GM18868 (cell line): ENCODE results near the gene HOXB2.
A peak's percentile ranks its signal among the peaks of the same experiment; 100 is the strongest.

Experiments used
- ATAC-seq: cut with Tn5 transposase; IDR thresholded peaks from one replicate; pipeline ENCODE4 v1.9.1; 2021; ENCODE audit warnings: mild to moderate bottlenecking, moderate library complexity; ENCODE audit not compliant: unreplicated experiment

HOXB2 gene

DNA sequence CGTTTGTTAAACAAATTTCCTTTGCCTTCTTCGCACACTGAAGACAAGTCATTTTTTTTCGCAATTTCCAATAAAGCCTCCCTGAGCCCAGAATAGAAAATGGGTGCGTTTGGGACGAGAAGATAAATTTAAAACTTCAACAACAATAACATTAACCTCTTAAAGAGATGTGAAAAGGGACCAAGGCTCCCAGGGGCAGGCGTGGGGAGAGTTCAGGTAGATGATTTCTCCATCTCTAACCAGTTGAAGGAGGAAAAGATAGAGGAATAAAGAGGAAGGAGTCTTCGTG is 34.5 kb upstream of the HOXB2 start:
- no peak for ATAC-seq

DNA sequence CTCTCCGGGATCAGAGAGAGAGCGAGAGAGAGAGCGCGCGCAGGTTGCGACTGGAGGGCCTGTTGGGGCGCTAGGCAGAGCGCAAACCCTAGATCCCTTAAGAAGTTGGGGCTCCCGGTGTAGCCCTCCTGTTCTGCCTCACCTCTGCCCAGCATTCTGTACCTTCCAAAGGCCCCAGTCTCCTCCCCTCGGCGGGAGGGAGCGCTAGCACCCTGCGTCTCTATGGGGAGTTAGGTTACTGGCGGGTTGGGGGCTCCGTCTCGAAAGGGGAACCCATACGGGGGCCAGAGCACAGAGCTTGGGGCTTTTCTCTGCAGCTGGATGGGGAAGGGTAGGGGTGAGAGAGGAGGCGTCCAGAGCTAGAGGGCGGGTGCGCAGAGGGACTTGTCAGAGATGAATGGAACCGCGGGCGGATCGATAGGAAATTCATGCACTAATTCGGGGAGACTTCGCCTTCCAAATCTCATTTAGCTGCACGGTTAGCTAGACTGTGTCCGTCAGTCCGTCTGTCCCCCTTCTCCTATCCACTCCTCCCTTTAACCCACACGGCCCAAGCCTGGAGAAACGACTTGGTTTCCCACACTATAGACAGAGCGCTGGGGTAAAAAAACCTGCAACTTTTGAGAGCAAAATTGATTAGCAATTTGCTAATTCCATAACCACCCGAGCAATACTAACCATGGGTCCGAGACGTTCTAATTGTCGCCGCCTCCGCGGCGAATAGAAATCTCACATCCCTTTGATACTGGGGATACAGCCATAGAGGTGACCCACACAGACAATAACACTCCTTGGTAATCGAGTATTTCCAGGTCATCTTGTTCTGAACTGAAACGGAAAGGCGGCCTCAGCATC is 33.9 kb upstream of the HOXB2 start:
- peak; percentile 25 for ATAC-seq

DNA sequence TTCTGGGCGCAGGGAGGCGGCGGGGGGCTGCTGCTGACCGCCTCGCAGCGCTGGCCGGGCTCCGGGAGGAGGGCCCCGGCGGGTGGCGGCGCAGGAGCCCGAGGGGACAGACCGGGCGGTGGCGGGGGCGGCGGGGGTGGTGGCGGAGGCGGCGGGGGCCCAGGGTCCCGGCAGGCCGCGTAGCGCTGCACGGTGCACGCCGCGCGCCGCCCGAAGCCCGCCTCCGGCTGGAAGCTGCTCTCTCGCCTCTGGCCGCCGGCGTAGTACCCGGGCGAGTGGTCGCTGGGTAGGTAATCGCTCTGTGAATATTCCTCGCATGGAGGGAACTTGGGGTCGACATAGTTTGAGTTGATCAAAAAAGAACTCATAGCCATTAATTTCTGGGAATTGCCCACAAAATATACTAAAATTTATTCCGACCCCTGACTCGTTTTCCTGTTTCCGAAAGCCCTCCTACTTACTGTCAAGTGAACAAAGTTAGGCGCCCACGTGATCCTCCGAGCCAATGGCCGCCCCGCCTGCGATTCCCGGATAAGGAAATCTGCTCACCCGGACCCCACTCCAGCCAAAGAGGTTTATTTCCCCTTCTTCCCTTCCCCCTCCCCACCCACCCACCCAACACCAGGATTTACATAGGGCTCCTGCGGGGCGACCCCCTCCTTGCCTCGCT is 33.2 kb upstream of the HOXB2 start, which contains the start of gene HOXB4:
Gene HOXB4, minus strand, starts transcription at position 405 of the 670 bp plus-strand sequence. Its CDS starts 31 bp downstream, at position 374.
- ATAC-seq, result peak; percentile 56

DNA sequence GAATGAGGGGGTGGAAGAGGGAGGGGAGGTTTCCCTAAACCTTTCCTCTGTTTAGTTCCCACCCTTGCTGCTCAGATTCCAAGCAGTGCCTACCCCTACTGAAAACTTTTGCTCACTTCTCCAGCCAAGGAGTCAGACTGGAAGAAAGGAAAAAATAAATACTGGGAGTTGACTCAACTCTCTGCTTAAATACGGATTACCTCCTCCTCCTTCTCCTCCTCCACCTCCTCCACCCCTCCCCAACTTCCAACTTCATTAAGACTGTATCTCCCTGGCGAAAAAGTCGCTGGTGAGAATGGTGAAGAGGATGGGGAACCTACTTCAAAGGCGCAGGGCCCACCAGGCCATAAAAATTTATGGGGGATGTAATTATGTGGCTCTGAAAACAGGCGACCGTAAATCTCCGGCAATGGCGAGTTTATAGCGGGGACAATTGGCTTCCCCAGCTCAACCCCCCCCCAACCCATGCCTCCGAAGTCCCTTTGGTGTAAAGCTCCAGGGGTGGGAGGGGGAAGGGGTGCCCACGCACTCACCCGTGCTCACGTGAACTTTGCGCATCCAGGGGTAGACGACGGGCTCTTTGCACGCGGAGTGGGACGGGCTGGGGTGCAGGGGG is 32.5 kb upstream of the HOXB2 start:
- ATAC-seq, result no peak

DNA sequence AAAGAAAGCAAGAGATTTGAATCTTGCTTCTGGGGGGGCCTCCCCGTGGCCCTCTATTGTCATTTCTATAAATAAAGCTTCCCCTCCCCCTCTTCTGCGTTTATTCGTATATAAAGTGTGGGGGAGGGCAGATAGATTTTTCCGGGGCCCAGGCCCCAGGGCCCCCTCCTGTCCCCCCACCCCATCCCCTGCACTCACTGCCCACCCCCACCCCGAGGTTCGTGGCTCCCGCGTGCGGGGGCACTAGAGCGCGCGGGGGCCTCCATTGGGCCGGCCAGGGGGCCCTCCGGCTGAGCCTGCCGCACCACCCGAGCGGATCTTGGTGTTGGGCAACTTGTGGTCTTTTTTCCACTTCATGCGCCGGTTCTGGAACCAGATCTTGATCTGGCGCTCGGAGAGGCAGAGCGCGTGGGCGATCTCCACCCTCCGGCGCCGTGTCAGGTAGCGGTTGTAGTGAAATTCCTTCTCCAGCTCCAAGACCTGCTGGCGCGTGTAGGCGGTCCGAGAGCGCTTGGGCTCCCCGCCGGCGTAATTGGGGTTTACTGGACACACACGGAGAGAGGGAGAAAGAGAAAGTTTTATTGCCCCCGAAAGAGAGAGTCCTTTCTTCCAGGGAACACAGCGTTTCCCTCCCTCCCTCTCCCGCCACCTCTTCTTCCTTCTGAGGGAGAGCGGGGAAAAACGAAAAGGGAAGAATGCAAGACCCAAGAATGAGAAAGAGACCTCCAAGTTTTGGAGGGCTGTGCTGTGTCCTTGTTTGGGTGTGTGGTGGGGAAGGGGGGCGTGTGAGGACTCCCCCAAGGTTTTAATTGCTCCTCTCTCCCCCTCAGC is 31.8 kb upstream of the HOXB2 start:
- no peak for ATAC-seq

DNA sequence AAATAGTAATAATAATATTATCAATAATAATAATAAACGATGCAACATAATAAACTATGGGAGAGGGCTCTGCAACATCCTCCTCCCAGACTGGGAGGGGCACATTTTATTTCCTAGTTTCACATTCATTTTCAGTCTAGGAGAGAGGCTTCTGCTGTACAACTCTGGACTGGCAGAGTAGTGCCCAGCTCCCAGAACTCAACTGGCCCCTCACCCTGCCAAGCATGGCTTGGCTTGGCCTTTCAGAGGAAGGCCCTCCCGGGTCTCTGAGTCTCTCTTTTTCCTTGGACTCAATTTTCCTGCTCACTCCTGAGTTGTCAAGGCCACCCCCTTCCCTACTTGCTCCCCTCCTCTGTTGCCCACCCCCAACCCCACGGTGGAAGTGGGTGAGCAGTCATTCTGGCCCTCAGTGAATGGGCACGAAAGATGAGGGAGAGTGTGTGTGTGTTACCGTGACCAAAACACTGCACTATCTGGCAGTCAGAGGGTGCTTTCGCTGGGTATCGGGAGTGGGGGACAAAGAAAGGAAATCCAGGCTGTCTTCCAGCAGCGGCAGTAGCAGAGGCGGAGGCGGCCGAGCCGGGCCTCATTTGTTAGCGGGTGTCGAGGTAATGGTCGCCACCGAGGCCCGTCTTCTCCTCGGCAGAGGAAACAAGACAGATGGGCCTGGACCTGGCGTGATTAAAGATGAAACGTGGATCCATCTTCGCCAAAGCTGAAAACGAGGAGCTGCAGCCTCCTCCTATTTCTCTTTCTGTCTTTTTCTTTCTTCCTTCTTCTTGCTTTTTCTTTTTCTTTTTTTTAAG is 31.0 kb upstream of the HOXB2 start:
- ATAC-seq, result no peak

DNA sequence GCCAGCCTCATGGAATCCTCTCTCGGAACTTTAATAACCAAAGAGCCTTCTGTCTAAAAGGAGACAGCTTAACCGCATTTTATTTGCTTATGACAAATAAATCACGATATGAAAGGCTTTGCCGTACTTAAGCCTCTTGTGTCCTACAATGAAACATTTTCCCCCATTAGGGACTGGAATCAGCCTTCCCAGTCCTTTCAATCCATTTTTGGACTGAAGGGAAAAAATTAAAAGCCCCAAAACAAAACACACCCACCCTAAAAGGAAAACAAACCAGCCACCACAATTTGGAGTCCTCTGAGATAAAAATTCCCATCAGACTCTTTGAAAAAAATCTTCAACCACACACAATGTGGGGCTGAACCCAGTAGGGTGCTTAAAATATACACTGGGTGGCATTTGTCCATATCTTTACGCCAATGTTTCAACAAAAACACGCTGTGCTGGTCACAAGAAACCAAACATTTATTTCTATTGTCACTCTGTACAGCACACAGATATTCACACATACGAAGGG is 30.2 kb upstream of the HOXB2 start:
- no peak for ATAC-seq

DNA sequence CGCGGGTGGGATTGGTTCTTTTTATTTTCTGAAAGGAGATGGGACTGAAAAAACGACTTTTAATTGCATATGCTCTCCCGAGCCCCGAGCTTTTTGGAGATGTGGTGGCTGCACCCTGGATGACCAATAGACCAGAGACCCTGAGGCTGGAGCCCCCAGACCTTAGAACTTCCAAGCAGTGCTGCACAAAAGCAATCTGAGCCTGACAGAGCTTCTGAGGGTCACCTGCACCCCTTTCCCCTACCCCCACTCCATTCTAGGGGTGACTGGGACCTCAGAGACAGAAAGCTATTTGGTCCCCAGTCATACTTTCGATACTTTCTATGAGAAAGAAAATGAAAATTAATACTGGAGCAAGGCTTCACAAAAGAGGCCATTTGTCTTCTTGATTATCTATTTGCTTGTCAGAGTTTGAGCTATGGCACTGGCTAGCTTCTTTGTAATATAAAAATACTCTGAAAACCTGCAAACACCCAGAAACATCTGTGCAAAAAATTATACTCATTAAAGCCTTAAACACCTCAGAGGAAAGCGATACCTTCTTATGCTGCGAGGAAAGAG is 29.7 kb upstream of the HOXB2 start:
- no peak for ATAC-seq

DNA sequence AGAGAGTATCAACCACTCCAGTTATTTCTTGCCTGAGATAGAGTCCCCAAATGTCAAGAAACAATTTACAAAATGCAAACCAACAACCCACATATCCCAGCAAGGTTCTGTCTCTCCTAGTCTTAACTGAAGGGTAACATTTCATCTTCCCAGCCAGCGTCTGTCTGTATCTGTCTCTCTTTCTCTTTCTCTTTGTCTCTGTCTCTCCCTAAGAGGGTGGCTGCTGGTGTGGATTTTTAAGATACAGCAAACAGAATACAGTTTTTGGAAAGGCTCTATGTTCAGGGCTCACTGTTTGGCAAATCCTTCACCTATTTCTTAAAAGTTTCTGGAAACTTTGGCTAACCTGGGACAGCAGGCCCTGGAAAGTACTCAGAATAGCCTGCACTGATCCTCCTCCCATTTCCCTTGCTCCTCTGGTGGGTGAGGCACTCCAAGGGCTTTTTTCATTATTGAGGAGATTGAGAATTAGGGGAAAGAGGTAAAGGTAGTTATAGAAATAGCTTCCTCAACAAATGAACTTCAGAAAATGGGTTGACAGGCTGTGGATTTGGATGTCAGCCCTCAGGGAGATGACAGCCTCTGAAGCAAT is 27.0 kb upstream of the HOXB2 start:
- ATAC-seq, result no peak

DNA sequence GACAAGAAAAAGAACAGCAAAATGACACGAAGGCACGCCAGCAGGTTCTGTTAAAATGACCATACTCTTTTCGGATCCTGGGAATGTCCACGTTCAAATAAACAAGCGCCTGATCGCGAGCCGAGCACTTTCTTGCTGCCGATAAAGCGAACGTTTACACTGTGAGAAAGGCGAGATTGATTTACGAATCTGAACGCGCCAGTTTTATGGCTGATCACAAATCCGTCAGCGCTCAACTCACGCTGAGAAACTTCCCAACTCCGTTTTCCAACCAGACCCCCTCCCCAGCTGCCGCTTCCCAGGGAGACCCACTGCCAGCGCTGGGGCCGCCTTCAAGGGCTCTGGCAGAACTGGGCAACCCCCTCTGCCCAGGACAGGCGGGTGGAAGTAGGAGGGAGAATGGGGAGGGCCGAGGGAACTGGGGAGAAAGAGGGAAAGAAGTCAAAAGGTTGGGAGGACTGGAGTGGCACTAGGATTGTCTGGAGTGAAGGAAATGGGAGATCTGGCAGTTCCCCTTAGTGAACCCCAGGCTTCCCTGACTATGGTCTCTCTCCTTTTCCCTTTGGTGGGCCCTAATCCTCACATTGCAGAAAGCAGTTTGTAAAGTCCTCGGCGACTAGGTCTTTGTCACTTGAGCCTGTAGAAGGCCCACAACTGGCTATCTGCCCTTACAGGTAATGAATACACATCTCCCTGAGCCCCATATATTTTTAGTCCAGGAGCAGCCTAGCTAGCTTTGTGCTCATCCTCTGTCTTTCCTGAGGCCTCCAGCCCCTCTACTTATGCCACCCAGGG is 26.3 kb upstream of the HOXB2 start:
- no peak for ATAC-seq

DNA sequence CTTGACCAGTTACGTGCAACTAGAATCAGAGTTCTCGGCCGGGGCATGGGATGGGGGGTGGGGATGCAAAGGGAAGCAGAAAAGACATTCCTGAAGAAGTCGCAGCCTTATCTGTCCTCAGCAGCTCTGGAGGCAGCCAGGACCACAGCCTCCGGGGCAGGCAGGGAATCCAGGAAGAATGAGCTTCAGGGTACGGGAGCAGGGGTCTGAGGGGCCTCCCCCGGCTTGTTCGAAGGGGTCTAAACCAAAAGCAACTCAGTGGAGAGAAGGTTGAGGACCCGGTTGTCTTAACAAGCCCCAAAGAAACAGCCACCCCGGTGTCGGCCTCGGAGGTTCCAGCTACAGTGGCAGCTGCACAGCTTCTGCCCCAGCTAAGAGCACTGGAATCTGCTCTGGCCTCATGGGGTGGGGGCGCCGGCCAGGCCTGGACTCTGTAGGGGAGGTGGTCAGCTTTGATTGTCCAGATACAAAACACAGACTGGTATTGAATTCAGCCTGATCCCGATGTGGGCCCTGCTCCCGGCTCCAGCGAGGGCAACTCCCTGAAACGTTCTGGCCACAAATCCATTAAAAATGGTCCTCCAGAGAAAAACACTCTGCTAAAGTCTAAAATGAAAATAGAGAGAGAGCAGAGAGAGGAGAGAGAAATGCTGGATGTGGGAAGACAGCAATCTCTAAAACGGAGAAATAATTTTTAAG is 25.6 kb upstream of the HOXB2 start:
- ATAC-seq, result no peak

DNA sequence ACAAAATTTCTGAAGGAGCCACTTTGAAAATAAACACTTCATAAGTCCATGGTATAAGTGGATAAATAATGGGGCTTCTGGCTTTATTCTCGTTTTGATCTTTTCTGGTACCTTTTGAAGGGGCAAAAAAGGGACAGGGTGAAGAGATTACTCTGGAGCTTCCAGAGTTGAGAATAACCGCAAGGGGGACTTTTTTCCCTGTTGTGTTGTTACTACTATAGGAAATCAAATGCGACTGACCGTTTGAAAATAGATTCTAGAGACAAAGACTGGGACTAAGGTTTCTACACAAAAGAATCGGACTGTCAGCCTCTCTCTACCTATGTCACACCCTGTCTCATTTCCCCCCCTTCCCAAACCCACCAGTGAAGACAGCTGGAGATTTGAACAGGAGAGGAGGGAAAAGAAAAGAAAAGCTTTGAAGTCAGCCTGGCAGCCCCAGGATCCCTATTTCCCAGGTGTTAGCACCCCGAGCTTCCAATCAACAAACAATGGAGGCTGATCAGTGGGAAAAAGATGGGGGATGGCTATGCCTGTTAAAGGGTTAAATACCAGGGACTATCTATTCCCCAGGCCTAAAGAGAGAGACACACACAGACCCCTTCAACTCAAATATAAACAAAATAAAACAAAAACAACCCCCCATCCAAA is 24.9 kb upstream of the HOXB2 start:
- ATAC-seq, result no peak

DNA sequence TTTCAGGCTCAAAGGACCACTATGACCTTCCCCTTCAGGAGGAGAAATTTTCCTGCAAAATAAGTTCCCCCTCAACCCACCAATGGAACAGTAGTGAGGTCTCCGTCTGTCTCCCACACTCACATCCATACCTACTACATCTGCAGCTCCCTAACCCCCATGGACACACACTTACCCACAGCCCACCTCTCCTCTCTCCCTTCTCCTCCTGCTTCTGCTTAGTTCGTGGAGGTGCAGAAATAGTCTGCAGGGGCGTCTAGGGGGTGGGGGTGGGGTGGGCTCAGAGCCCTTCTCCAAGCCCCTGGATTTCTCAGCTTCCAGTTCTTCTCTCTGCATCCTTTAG is 24.3 kb upstream of the HOXB2 start:
- no peak for ATAC-seq

DNA sequence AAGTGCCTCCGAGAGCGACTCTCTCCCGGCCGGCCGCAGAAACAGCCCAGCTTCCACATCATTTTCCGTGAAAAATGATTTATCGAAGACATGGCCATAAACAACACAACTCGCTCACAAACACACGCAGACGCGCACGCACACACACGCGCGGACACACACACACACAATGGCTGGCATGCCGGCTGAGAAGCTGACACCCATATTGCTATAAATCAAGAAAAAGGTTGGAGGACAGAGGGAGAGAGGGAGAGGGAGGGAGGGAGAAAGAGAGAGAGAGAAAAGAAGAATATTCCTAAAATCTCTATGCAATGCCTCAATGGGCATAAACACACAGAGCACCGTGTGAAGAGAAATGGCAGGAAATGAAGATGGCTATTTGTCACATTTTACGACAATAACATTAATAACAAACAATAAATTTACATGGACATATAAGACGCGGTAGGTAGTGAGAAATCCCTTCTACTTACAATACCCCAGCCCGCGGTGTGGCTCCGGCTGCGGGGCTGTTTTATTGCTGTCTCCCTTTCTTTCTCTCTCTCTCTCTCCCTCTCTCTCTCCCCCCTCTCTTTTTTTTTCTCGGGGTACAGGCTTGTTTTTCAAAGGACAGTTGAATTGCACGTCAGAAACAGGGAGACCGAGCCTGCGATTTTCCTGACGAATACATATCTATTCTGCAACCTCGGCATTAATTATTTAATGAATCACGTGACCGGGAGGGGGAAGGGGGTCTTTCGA is 23.8 kb upstream of the HOXB2 start:
- ATAC-seq, result no peak

DNA sequence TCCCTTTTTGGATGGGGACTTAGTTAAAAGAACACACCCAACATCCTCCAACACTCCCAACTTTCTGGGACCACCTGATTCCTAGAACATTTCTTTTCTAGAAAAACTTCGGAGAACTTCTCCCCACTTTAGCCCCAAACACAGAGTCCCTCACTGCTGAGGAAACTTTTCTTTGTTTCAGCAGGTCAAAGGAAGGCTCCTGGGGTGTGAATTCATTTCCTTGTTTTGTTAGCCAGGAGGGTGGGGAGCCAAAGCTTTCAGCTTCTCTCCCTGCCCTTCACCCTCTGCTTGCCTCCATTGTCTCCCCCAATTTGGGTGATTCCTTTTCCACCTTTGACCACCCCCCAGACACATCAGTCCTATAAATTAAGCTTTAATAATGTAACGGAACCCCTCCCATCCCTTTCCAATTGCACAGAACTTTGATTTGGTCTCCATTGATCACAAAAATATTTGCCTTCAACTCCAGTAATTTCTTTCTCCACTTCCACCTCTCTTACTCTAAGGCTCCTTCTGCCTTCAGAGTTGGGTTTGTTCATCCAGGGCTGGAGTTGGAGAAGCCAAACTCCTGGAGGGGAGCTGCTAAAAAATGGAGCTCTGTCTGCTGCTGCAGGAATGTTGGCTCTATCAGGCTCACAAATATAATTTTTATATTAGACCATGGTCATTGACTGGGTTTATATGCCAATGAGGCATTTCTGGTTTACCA is 22.9 kb upstream of the HOXB2 start:
- no peak for ATAC-seq

DNA sequence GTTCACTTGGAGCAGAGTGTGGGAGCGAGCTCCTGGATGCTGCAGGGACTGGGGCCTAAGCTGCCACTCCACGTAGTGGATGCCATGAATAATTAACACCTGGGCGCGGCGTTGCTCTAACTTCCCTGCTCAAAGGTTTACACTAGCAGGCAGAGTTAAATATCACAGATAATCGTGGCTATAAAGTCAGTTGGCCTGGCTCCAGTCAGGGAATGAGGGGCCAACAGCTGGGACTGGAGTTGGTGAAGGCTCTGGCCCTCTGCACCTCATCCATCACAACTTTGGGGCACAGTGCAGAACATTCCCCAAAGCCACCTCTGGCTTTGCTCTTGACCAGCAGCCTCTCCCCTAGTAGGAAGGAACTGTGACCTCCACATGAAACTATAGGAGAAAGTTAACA is 22.3 kb upstream of the HOXB2 start:
- ATAC-seq, result no peak
